Fibroblast of pulmonary artery (primary cell): ENCODE results near the gene KIF5C.
A peak's percentile ranks its signal among the peaks of the same experiment; 100 is the strongest.

Experiments
- DNase-seq: peaks from one replicate; pipeline ENCODE4 v3.0.0-alpha.2; 2010; ENCODE audit warnings: low read depth
- H3K4me3 ChIP-seq: replicated peaks from 2 replicates; pipeline ENCODE4 v1.5.1; 2011; ENCODE audit warnings: low read depth, mild to moderate bottlenecking, control low read depth, low read length, moderate library complexity
- CTCF ChIP-seq: IDR thresholded peaks from 2 replicates; pipeline ENCODE4 v1.5.1; 2011; ENCODE audit warnings: mild to moderate bottlenecking, control low read depth, low read length, inconsistent platforms; ENCODE audit errors: missing control alignments

KIF5C gene

GRCh38 chr2:148920559-148920958 lies 45.5 kb downstream of the KIF5C start:
- no peak for DNase-seq
- TF ChIP-seq CTCF = no peak
- no peak overlapping the region for H3K4me3 ChIP-seq

GRCh38 chr2:148922062-148922461 lies 47.0 kb downstream of the KIF5C start:
- TF ChIP-seq CTCF = no peak
- H3K4me3 ChIP-seq = no peak overlapping the region
- DNase-seq = no peak

- no peak overlapping the region for H3K4me3 ChIP-seq
- no peak for DNase-seq
- TF ChIP-seq CTCF = no peak
Measured at GRCh38 chr2:148922776-148923475, 47.9 kb downstream of the KIF5C start.

- no peak for DNase-seq
- no peak for TF ChIP-seq CTCF
- H3K4me3 ChIP-seq = no peak overlapping the region
Measured at GRCh38 chr2:148924514-148925178, 49.6 kb downstream of the KIF5C start.

- DNase-seq = peak; percentile 29
- no peak overlapping the region for H3K4me3 ChIP-seq
- TF ChIP-seq CTCF = peak; percentile 55
Measured at GRCh38 chr2:148926291-148926961, 51.4 kb downstream of the KIF5C start.

GRCh38 chr2:148926981-148927401 lies 52.0 kb downstream of the KIF5C start:
- DNase-seq = no peak

More at GRCh38 chr2:148926981-148927401, 52.0 kb downstream of the KIF5C start:
- no peak for TF ChIP-seq CTCF
- H3K4me3 ChIP-seq = no peak overlapping the region
